Aorta (tissue), 5 donors: ENCODE data around the gene TAF1D. TPM values are rescaled to one million over a fixed set of nuclear protein-coding genes. Genes with fewer than 3 reads are reported as not detected.

ENCODE experiments used
- ATAC-seq: fragments of 200-7000 bp; cut with Tn5 transposase; one replicate; pipeline ENCODE4 v1.9.1; 2022; ENCODE audit warnings: moderate library complexity; ENCODE audit not compliant: low FRiP score
- DNase-seq, 2 donors: peaks; one replicate each; pipeline ENCODE4 v3.0.0-alpha.2; 2020
- H3K27ac ChIP-seq, 2 donors: one replicate each; pipeline ENCODE4 v1.5.1; 2013; ENCODE audit warnings: low read length in 2 of 2, mild to moderate bottlenecking in 2 of 2, moderate library complexity in 2 of 2, control low read depth in 1 of 2, inconsistent platforms in 1 of 2, low read depth in 1 of 2
- H3K27me3 ChIP-seq, 2 donors: one replicate each; pipeline ENCODE4 v1.6.1; 2013; ENCODE audit warnings: control low read depth in 1 of 2, low read length in 1 of 2, mild to moderate bottlenecking in 1 of 2, moderate library complexity in 1 of 2; ENCODE audit not compliant: insufficient read depth in 2 of 2, control insufficient read depth in 1 of 2
- H3K36me3 ChIP-seq, 2 donors: one replicate each; pipeline ENCODE4 v1.6.1; 2013; ENCODE audit warnings: control low read depth in 1 of 2, low read length in 1 of 2, mild to moderate bottlenecking in 1 of 2; ENCODE audit not compliant: insufficient read depth in 2 of 2, control insufficient read depth in 1 of 2
- H3K4me1 ChIP-seq, 2 donors: one replicate each; pipeline ENCODE4 v1.6.1; 2013; ENCODE audit warnings: low read length in 2 of 2, control low read depth in 1 of 2, mild to moderate bottlenecking in 1 of 2, moderate library complexity in 1 of 2; ENCODE audit not compliant: insufficient read depth in 2 of 2, control insufficient read depth in 1 of 2
- H3K4me3 ChIP-seq, 2 donors: one replicate each; pipeline ENCODE4 v1.5.1; 2013; ENCODE audit warnings: low read length in 2 of 2, control low read depth in 1 of 2, mild to moderate bottlenecking in 1 of 2
- H3K9me3 ChIP-seq: one replicate; pipeline ENCODE4 v1.6.1; 2013; ENCODE audit warnings: mild to moderate bottlenecking, low read length; ENCODE audit not compliant: control insufficient read depth
- WGBS, 2 donors: extraction: QIAGEN DNeasy Blood & Tissue Kit; methylation state at CpG; one replicate each; pipeline ENCODE4 v1.1.7; 2013; 5-methylcytosine and 5-hydroxymethylcytosine counted together
- intact Hi-C, 2 donors: fragments of 100-400 bp; cut with DNase I; formaldehyde crosslinking; loops; one replicate each; pipeline versions ENCODE4 v1.14.2 to v1.15.0; 2022
- polyA plus RNA-seq, 2 donors: library from polyadenylated mRNA; stranded (reverse); fragments of 200-250 nt; gene quantifications; one replicate each; pipeline ENCODE4 v1.2.3, GENCODE V29; 2013
- total RNA-seq, 2 donors: library from RNA; stranded (reverse); fragmentation: NEBNext Ultra II Directional; extraction: Animal tissue kit (Norgen Biotek cat#: 25700); gene quantifications; one replicate each; pipeline ENCODE4 v1.2.1, GENCODE V29; 2021
- donor health status: healthy with polysubstance abuse.
- donor health status: Bipolar disorder and iron deficiency.
- donor health status: DM: no; HTN: no; CAD: no.
- donor health status: DM: no; HTN: no; CAD: no.
- donor health status: DM: yes; HTN: yes; CAD: no.

The TAF1D gene
- total and polyA plus RNA-seq, 4 donors, result 110 to 152 (median 116) TPM

DNA sequence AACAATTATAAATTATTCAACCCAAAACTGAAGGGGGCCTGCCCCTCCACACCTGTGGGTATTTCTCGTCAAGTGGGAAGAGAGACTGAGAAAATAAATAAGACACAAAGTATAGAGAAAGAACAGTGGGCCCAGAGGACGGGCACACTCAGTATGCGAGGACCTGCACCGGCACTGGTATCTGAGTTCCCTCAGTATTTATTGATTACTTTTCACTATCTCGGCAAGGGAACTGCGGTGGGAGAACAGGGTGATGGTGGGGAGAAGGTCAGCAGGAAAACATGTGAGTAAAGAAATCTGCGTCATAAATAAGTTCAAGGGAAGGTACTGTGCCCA lies 3.3 kb upstream of the TAF1D start:
- Histone ChIP-seq H3K4me3 (no peak overlapping the region), H3K27me3 (no peaks in the 10 kb centered on the region), H3K9me3 (no peaks in the 10 kb centered on the region), H3K36me3 (no peaks in the 10 kb centered on the region), H3K27ac (peak overlapping the region in 1 of 2 donors; percentile 37), H3K4me1 (no peaks in the 10 kb centered on the region)
- intact Hi-C loops, result loop anchor here (5.0 kb wide), 2 partner anchors 38 to 82 kb away; partner anchors contain the start of genes CEP295 (in 1 of the 2) and MED17 (in 1 of the 2)
- WGBS, 2 donors, result 12 to 26% methylated on average over 7 of the region's 7 CpGs
- DNase-seq, result no peak
- no peak for ATAC-seq

DNA sequence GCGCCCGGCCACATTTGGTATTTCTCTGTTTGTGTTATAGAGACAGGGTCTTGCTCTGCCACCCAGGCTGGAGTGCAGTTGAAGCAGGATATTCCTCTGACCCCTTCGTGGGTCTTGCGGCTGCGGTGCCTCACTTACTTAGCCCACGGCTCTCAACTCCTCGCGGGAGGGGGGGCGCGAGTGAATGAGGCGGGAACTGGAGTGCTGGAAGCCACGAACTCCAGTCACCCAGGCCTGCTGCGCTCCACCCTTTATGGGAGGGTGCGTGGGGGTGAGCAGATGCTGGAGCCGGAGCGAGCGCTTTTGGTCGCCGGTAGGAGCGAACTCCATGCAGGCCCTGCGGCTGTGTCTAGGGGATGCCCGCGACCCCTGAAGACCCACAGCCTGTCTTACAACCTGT lies 2.0 kb upstream of the TAF1D start:
- DNase-seq (no peak), ATAC-seq (no peak)
- H3K4me1 ChIP-seq, result no peaks in the 10 kb centered on the region

DNA sequence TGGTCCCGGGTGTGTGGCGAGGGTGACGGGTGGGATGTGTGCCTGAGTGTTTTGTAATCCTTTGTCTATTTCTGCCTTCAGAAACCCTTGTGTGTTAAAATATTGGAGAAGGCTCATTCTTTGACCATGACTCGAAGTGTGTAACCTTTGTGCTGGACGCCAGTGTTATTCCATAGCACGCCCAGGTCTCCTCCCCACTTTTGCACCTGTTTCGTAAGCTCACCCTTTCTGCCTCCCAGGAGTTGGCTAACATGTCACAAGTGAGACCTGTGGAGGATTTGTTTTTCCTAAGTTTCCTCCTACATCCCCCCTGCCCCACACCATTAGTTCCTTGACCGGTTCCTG lies 559 bp upstream of the TAF1D start:
- no peaks in the 10 kb centered on the region for H3K4me1 ChIP-seq
- no peak for DNase-seq
- WGBS, 2 donors, result 0 to 1% methylated on average over 8 of the region's 8 CpGs
- no peaks in the 10 kb centered on the region for H3K36me3 ChIP-seq
- ATAC-seq, result peak; percentile 49
- H3K9me3 ChIP-seq, result no peaks in the 10 kb centered on the region
- no peaks in the 10 kb centered on the region for H3K27me3 ChIP-seq
- intact Hi-C loops, result loop anchor here (2.0 to 5.0 kb wide), 3 partner anchors 40 to 80 kb away; partner anchors contain the start of genes MED17 (in 2 of the 2) and CEP295 (in 1 of the 2)
- peak overlapping the region; percentile 18 to 59 for H3K4me3 ChIP-seq
- peak overlapping the region; percentile 38 to 91 for H3K27ac ChIP-seq

More for the DNA sequence above, 2.0 kb upstream of the TAF1D start:
- no peaks in the 10 kb centered on the region for H3K9me3 ChIP-seq
- no peaks in the 10 kb centered on the region for H3K27me3 ChIP-seq
- intact Hi-C loops, result loop anchor here (5.0 kb wide), 2 partner anchors 39 to 81 kb away; partner anchors contain the start of genes CEP295 (in 1 of the 2) and MED17 (in 1 of the 2)
- WGBS, 2 donors, result 93 to 95% methylated on average over 23 of the region's 23 CpGs
- no peak overlapping the region for H3K4me3 ChIP-seq
- H3K36me3 ChIP-seq, result no peaks in the 10 kb centered on the region
- no peak overlapping the region for H3K27ac ChIP-seq

DNA sequence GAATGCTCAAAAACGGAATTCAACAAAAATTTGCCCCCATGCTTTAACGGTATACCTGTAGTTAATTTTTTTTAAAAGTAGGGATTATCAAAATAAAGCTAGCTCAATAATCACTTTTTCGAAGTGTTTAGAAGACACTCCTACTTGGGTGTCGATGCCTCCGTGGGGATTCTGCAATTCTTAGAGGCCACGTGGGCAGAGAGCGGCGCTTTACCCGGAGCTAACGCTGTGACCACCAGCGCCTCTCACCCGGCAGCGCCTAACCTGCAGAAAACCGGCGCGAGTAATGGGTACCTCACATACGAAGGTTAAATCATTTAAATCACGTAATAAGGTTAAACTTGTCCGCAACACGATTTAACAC lies 583 bp downstream of the TAF1D start:
- Histone ChIP-seq H3K36me3 (no peaks in the 10 kb centered on the region), H3K4me1 (no peaks in the 10 kb centered on the region), H3K4me3 (peak overlapping the region; percentile 69 to 72), H3K27ac (peak overlapping the region; percentile 50 to 78), H3K9me3 (no peaks in the 10 kb centered on the region), H3K27me3 (no peaks in the 10 kb centered on the region)
- WGBS, 2 donors, result 0% methylated on average over 20 of the region's 20 CpGs
- DNase-seq, result peak; percentile 68 to 83
- peak; percentile 79 for ATAC-seq
- intact Hi-C loops, result loop anchor here (2.0 to 5.0 kb wide), 3 partner anchors 42 to 78 kb away; partner anchors contain the start of genes MED17 (in 2 of the 2) and CEP295 (in 1 of the 2)

DNA sequence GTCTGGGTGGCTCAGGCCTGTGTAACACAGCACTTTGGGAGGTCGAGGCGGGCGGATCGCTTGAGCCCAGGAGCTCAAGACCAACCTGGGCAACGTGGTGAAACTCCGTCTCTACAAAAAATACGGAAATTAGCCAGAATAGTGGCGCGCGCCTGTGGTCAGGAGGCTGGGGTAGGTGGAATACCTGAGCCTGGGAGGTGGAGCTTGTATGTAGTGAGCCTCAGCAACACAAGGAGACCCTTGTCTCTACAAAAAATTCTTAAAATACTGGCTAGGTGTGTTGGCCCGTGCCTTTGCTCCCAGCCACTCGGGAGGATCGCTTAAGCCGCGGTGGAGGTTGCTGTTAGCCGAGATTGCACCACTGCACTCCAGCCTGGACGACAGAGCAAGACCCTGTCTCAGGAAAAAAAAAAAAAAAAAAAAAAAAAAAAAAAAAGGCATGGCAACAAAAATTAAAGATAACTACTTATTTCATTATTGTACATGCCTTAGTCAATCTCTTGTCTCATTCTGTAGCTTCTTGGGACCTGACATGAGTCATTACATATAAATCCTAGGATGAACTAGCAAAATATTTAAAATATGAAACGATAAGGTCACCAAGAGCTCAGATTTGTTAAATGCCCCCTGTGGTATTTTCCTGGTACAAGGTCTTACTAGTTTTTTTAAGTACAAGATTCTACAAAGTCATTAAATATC lies 1.1 kb downstream of the TAF1D start:
- DNase-seq, result no peak

DNA sequence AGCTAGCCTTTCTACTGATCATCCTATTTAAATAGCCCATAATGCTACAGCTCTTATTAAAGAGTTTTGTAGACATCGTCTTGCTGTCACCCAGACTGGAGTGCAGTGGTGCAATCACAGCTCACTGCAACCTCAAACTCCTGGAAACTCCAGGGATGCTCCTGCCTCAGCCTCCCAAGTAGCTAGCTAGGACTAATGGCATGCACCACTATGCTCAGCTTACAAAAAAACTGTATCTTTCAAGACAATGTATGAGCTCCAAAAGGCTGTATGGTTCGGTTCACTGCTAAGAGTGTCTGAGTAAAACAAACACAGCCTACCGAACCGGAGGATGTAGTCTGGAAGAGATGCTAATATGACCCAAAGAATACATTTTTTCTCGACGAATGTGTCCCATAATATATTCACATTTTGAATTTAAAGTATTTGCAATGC lies 2.6 kb downstream of the TAF1D start:
- peak overlapping the region in 1 of 2 donors; percentile 33 for H3K27ac ChIP-seq
- ATAC-seq (no peak), DNase-seq (no peak)
- 40 to 49% methylated on average over 6 of the region's 6 CpGs for WGBS, 2 donors
- H3K27me3 ChIP-seq, result no peaks in the 10 kb centered on the region
- H3K4me1 ChIP-seq, result no peaks in the 10 kb centered on the region
- intact Hi-C loops, result no loop called here
- H3K9me3 ChIP-seq, result no peaks in the 10 kb centered on the region
- H3K36me3 ChIP-seq, result peaks cover 0 to 2% of the 10 kb centered on the region in 2 donors
- H3K4me3 ChIP-seq, result no peak overlapping the region

More for the DNA sequence above, 1.1 kb downstream of the TAF1D start:
- H3K27me3 ChIP-seq, result no peaks in the 10 kb centered on the region
- no peaks in the 10 kb centered on the region for H3K36me3 ChIP-seq
- intact Hi-C loops, result loop anchor here (2.0 to 5.0 kb wide), 3 partner anchors 42 to 78 kb away; partner anchors contain the start of genes MED17 (in 2 of the 2) and CEP295 (in 1 of the 2)
- H3K9me3 ChIP-seq, result no peaks in the 10 kb centered on the region
- H3K4me3 ChIP-seq, result peak overlapping the region; percentile 69 to 72
- no peaks in the 10 kb centered on the region for H3K4me1 ChIP-seq
- no peak for ATAC-seq
- no peak overlapping the region for H3K27ac ChIP-seq
- WGBS, 2 donors, result 11 to 17% methylated on average over 18 of the region's 18 CpGs

DNA sequence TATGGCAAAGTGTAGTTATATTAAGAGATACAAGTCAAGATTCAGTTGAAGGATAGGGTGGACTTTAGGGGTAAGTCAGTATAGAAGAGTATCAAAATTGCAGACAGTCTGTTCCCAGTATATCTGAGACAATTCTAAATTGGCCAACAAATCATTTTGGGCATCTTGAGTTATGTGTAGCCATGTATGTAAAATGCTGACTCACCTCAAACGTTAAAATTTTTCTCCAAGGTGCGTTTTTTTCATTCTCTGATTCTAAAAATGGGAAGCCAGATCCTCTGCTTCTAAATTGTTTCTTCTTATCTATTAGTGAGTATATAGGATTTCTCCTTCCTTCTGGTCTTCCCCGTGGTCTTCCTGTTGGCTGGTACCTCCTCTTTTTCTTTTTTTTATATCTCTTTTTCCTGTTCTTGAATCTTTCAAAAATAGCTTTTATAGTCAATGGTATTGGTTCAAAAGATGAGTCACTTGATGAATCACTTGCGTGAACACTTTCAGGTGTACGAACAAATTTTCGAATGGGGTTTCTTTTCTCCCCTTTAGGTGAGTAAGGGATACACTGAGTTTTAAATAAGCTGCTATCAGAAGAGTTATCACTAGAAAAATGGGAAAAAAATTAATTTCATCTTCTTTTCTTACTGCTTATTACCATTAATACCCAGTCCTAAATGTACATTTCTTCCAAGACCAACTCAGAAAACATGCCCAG lies 3.2 kb downstream of the TAF1D start:
- WGBS, 2 donors, result 61 to 62% methylated on average over 6 of the region's 6 CpGs
- DNase-seq (no peak), ATAC-seq (no peak)
- no peak overlapping the region for H3K27ac ChIP-seq
- no peaks in the 10 kb centered on the region for H3K4me1 ChIP-seq
- H3K36me3 ChIP-seq, result peaks cover 0 to 2% of the 10 kb centered on the region in 2 donors
- intact Hi-C loops, result no loop called here
- no peaks in the 10 kb centered on the region for H3K9me3 ChIP-seq
- H3K27me3 ChIP-seq, result no peaks in the 10 kb centered on the region
- H3K4me3 ChIP-seq, result no peak overlapping the region

DNA sequence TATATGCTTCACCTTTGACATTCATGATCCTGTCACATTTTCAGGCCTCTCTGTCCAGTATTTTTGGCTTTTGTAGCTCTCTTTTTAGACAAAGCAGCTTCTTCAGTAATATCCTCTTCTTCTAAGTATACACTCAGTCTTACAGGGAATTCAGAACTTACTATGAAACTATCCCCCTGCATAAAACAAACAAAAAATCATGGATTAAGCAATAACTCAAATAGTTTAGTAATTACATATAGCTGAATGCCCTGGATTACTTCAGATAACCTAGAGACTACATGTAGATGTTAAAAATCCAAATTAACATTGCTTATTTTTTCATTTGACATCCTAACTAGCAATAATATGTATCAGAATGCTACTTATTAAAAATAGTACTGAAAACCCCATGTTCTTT lies 5.2 kb downstream of the TAF1D start:
- ATAC-seq (no peak), DNase-seq (no peak)
- H3K27ac ChIP-seq, result no peak overlapping the region
- H3K36me3 ChIP-seq, result peaks cover 0 to 2% of the 10 kb centered on the region in 2 donors
- H3K4me3 ChIP-seq, result no peak overlapping the region
- H3K4me1 ChIP-seq, result no peaks in the 10 kb centered on the region
- intact Hi-C loops, result no loop called here
- H3K27me3 ChIP-seq, result no peaks in the 10 kb centered on the region
- no peaks in the 10 kb centered on the region for H3K9me3 ChIP-seq
